ENCODE data around the gene TM7SF3.

Gene TM7SF3

GRCh38 chr12:26953447-26953846 lies 60.7 kb downstream of the TM7SF3 start:
- TF ChIP-seq CTCF (IDR thresholded peaks at IDR 0.05; ENCODE audit: low read depth, low read length) = no peak
- Histone ChIP-seq H3K27me3 (ENCODE audit: insufficient read depth, low read depth, severe bottlenecking) (no peaks in the 10 kb centered on the region), H3K4me3 (ENCODE audit: low read depth, low read length) (no peak overlapping the region), H3K9me3 (ENCODE audit: severe bottlenecking) (peaks cover 2% of the 10 kb centered on the region), H3K36me3 (peaks cover 22% of the 10 kb centered on the region), H3K27ac (no peak overlapping the region)
- DNase-seq = no peak

- Histone ChIP-seq H3K4me3 (ENCODE audit: low read depth, low read length) (no peak overlapping the region), H3K36me3 (no peaks in the 10 kb centered on the region; the same call in none of the 2 replicates), H3K27ac (no peak overlapping the region), H3K9me3 (ENCODE audit: severe bottlenecking) (peaks cover 5% of the 10 kb centered on the region), H3K27me3 (ENCODE audit: insufficient read depth, low read depth, severe bottlenecking) (no peaks in the 10 kb centered on the region)
- DNase-seq = no peak
- no peak for TF ChIP-seq CTCF (IDR thresholded peaks at IDR 0.05; ENCODE audit: low read depth, low read length)
Observed at GRCh38 chr12:26948309-26948708, 65.9 kb downstream of the TM7SF3 start.

DNA sequence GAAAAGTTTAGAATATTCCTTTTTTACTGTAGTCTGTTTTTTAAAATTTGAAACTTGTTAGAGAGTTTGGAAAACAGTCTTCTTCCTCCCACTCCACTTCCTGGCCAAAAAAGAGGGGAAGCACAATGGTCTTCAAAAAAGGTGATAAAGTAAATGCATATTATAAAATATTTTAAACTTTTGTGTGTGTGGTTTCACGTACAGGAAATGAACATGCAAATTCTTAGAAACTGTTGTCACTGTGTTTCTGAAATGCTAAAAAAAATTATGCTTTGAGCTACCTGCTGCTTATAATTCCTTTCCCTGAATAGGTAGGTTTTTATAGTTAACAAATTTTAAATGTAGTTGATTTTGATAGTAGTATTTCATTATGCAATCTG lies 73.0 kb downstream of the TM7SF3 start:
- no peak for DNase-seq
- no peak for TF ChIP-seq CTCF (IDR thresholded peaks at IDR 0.05; ENCODE audit: low read depth, low read length)
- Histone ChIP-seq H3K36me3 (peaks cover 4% of the 10 kb centered on the region; the same call in 1 of the 2 replicates), H3K27ac (no peak overlapping the region), H3K9me3 (ENCODE audit: severe bottlenecking) (peaks cover 3% of the 10 kb centered on the region), H3K27me3 (ENCODE audit: insufficient read depth, low read depth, severe bottlenecking) (no peaks in the 10 kb centered on the region), H3K4me3 (ENCODE audit: low read depth, low read length) (no peak overlapping the region)

- Histone ChIP-seq H3K27me3 (ENCODE audit: insufficient read depth, low read depth, severe bottlenecking) (no peaks in the 10 kb centered on the region), H3K36me3 (peaks cover 4% of the 10 kb centered on the region; the same call in 1 of the 2 replicates), H3K4me3 (ENCODE audit: low read depth, low read length) (no peak overlapping the region), H3K9me3 (ENCODE audit: severe bottlenecking) (peaks cover 3% of the 10 kb centered on the region), H3K27ac (no peak overlapping the region)
- TF ChIP-seq CTCF (IDR thresholded peaks at IDR 0.05; ENCODE audit: low read depth, low read length) = no peak
- DNase-seq = no peak
Observed at GRCh38 chr12:26940516-26941214, 73.5 kb downstream of the TM7SF3 start.

- Histone ChIP-seq H3K36me3 (peaks cover 4% of the 10 kb centered on the region; the same call in 1 of the 2 replicates), H3K9me3 (ENCODE audit: severe bottlenecking) (peaks cover 3% of the 10 kb centered on the region), H3K4me3 (ENCODE audit: low read depth, low read length) (no peak overlapping the region), H3K27me3 (ENCODE audit: insufficient read depth, low read depth, severe bottlenecking) (no peaks in the 10 kb centered on the region), H3K27ac (no peak overlapping the region)
- no peak for DNase-seq
- no peak for TF ChIP-seq CTCF (IDR thresholded peaks at IDR 0.05; ENCODE audit: low read depth, low read length)
Observed at GRCh38 chr12:26939953-26940352, 74.2 kb downstream of the TM7SF3 start.

Measured in WERI-Rb-1 (cell line).